Nephron progenitor cell (in vitro differentiated cells): ENCODE results near the gene WDR89.

Source experiments
- DNase-seq: peaks from one replicate; pipeline ENCODE4 v3.0.0; 2021
- H3K27ac Mint-ChIP-seq: 2 replicates; pipeline ENCODE4 v1.8.0; 2021; ENCODE audit warnings: mild to moderate bottlenecking, moderate library complexity, mixed read lengths
- H3K27me3 Mint-ChIP-seq: 2 replicates; pipeline ENCODE4 v1.8.0; 2021; ENCODE audit warnings: mild to moderate bottlenecking, low read depth, mixed read lengths; ENCODE audit not compliant: poor library complexity
- H3K36me3 Mint-ChIP-seq: 2 replicates; pipeline ENCODE4 v1.8.0; 2021; ENCODE audit warnings: low read depth, mixed read lengths
- H3K4me1 Mint-ChIP-seq: 2 replicates; pipeline ENCODE4 v1.8.0; 2021; ENCODE audit warnings: mixed read lengths
- H3K4me3 Mint-ChIP-seq: 2 replicates; pipeline ENCODE4 v1.8.0; 2021; ENCODE audit warnings: mild to moderate bottlenecking, moderate library complexity, mixed read lengths
- H3K9me3 Mint-ChIP-seq: 2 replicates; pipeline ENCODE4 v1.8.0; 2021; ENCODE audit warnings: mild to moderate bottlenecking, moderate library complexity, mixed read lengths
- CTCF ChIP-seq: fragments of 200-600 bp; sonication (generic); IDR thresholded peaks from 2 replicates; pipeline ENCODE4 v1.5.0; 2021; ENCODE audit warnings: antibody characterized with exemption

The WDR89 gene

GRCh38 chr14:63652406-63652805 is 10.7 kb upstream of the WDR89 start:
- peaks cover 5% of the 10 kb centered on the region for H3K36me3 Mint-ChIP-seq
- H3K4me3 Mint-ChIP-seq: no peak overlapping the region
- no peaks in the 10 kb centered on the region for H3K4me1 Mint-ChIP-seq
- no peak overlapping the region for H3K27ac Mint-ChIP-seq
- TF ChIP-seq CTCF: no peak
- no peak for DNase-seq
- no peaks in the 10 kb centered on the region for H3K27me3 Mint-ChIP-seq
- H3K9me3 Mint-ChIP-seq: no peaks in the 10 kb centered on the region

DNA sequence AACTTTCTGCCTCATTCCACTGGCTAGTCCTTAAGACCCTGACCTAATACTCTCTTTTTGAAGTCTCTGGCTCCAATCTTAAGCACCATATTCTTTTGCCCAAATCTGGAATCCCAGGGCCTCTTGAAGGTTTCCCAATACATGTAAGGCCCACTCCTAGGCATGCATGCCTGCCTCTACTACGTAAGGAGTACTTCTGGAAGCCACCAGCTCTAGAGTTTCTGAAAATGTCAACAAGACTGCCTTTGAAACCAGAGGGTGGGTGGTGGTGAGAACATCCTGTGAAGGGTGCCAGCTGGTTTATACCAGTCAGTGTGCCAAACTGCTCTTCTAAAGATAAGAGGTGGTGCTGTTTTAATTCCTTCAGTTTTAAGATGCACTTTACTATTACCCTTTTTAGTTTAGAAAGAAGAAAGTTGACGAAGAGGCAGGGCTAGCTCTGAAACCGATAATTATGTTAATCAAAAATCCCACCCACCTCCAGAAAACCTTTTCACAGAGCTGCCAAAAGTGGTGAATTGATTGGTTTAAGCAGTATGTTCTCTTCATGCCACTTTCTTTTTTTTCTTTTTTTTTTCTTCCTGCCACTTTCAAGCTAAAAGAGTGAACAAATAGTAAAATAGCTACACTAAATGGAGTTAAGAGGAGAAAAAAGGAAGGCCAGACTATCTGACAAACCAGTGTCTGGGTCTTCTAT is 8.7 kb upstream of the WDR89 start:
- no peaks in the 10 kb centered on the region for H3K9me3 Mint-ChIP-seq
- H3K4me3 Mint-ChIP-seq: no peak overlapping the region
- DNase-seq: no peak
- H3K27ac Mint-ChIP-seq: no peak overlapping the region
- no peaks in the 10 kb centered on the region for H3K4me1 Mint-ChIP-seq
- no peaks in the 10 kb centered on the region for H3K27me3 Mint-ChIP-seq
- peaks cover 5% of the 10 kb centered on the region for H3K36me3 Mint-ChIP-seq
- TF ChIP-seq CTCF: no peak

DNA sequence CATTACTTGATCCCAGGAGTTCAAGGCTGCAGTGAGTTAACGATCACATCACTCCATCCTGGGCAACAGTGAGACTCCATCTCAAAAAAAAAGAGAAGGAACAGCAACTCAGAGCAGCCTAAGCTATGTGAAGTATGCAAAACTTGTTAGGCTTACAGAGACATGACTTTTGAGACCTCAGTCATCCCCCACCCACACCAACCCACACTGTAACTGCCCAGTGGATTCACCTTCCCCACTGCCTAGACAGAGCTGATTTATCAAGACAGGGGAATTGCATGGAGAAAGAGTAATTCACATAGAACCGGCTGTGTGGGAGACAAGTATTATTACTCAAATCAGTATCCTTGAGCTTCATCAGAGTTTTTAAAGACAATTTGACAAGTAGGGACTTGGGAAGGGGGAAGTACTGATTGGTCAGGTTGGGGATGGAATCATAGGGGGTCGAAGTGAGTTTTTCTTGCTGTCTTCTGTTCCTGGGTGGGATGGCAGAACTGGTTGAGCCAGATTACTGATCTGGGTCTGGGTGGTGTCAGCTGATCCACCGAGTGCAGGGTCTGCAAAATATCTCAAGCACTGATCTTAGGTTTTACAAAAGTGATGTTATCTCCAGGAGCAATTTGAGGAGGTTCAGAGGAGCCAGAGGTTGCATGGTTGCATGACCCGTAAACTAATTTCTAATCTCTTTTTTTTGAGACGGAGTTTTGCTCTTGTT is 6.2 kb upstream of the WDR89 start:
- Mint-ChIP-seq H3K36me3 (no peaks in the 10 kb centered on the region), H3K27ac (peak overlapping the region; percentile 20), H3K4me1 (no peaks in the 10 kb centered on the region), H3K9me3 (no peaks in the 10 kb centered on the region), H3K4me3 (no peak overlapping the region), H3K27me3 (no peaks in the 10 kb centered on the region)
- no peak for DNase-seq
- TF ChIP-seq CTCF: no peak

- TF ChIP-seq CTCF: no peak
- no peaks in the 10 kb centered on the region for H3K27me3 Mint-ChIP-seq
- no peak overlapping the region for H3K27ac Mint-ChIP-seq
- H3K4me3 Mint-ChIP-seq: no peak overlapping the region
- H3K9me3 Mint-ChIP-seq: no peaks in the 10 kb centered on the region
- H3K4me1 Mint-ChIP-seq: peaks cover 4% of the 10 kb centered on the region
- H3K36me3 Mint-ChIP-seq: peaks cover 4% of the 10 kb centered on the region
- DNase-seq: no peak
Measured at GRCh38 chr14:63644741-63645140, 3.1 kb upstream of the WDR89 start.

DNA sequence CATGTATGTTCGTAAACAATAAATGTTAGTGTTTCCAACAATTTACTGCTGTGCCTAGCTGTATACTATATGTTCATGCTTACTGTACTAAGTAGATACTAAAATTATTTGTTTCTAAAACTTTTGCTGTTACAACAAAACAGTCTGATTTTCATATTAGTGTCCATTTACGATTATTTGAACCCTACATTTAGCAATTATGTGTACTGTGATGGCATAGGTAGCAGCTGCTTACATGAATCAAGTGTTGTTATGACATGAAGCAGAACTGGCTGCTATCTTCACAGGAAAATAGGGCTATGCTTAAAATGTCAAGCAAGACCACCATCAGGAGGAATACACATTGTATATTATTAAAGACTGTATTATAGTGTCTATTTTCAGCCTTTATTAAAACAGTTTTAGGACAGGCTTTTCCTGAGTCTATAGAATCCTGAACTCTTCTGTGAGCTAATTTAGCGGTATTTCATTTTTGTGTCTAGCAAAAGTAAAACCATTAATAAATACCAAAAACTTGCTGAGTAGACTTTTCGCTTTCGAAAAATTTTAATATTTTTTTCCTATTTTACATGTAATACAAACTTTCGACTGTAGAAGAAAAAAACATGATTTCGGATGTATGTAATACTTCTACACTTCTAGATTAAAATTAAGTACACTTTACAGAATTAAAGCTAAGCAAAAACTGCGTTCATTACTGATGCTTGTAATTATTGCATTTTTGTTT is 1.1 kb upstream of the WDR89 start:
- Mint-ChIP-seq H3K27ac (no peak overlapping the region), H3K4me1 (peaks cover 15% of the 10 kb centered on the region), H3K36me3 (peaks cover 23% of the 10 kb centered on the region), H3K9me3 (peaks cover 11% of the 10 kb centered on the region), H3K27me3 (no peaks in the 10 kb centered on the region), H3K4me3 (peak overlapping the region; percentile 87)
- no peak for DNase-seq
- TF ChIP-seq CTCF: no peak
